GM18498 (cell line): ENCODE measurements around the gene EFNB2.

ENCODE experiments used
- ATAC-seq: cut with Tn5 transposase; IDR thresholded peaks from one replicate; pipeline ENCODE4 v1.9.1; 2021; ENCODE audit warnings: mild to moderate bottlenecking, moderate library complexity; ENCODE audit not compliant: unreplicated experiment

The EFNB2 gene

DNA sequence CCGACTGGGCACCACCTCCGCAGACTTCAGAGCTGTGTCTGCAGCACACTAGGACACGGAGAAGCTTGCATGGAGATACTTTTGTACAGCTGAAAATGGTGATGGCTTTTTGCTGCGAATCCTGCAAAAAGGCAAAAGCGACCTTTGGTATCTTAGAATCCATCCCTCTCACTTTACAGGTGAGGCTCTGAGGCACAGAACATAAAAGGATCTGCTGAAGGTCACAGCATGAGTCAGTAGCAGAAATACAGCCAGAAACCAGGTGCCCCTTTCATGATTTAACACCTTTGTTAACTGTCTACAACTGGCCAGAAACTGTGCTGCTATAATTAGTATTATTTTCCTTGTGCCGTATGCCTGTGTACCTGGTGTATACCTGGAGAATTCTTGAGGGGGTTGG, 48.3 kb downstream of the EFNB2 start:
- no peak for ATAC-seq

DNA sequence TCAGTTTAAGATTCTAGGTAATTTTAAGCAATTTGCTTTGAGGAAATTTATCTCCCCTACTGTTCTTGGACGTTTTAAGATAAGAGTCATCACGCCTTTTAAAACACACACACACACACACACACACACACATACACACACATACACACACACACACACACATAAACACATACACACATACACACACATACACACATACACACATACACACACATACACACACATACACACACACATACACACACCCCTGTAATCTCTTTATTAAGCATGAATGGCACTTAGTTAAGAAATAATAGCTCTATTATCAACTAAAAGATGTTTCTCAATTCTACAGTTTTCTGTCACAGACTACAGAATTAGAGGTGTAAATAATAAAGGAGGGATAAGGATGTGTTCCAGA, 49.2 kb downstream of the EFNB2 start:
- no peak for ATAC-seq

DNA sequence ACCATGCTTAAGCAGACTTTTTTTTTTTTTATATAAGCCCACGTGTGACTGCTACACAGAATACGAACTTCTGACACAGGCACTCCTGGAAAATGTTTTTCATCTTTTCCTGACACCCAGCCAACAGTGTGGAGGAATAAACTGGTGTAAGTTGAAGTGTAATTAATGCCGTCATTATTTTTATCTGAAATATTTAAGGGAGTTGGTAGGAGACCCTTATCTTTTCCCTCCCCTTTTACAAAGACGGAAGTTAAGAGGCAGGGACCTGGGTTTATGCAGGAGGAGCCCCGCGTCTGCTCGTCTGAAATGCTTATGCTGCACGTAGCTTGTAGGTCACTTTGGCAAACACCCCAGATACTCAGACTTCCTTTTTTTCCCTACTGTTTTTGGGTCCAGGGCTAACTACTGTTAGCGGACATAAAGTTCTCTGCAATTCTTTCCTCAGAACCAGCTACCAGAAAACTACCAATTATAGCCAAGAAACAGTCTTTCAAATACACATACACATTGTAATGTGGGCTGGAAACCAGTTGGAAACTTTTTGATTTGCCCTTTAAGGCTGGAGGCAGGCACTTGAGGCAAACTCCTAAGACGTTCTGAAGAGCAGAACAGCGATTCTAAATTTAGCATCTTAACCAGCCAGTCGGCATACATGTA, 50.8 kb downstream of the EFNB2 start:
- ATAC-seq = no peak

DNA sequence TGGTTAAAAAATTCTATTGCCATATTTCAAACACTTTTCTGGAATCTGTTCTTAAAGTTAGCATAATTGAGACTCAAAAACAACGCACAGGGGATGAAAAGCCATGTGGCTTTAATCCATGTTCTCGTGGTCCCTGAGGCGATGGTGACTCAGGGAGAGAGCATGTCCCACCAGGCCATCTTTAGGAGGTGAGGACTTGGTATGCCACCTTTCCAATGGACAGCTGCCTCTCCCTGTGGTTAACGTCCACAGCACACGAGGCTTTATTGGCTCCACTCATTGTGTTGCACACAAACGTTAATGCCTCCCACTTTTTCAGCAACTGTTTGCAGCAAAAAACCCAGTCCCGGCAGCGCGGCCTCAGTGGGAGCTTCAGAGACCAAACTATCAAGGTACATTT, 51.4 kb downstream of the EFNB2 start:
- no peak for ATAC-seq

DNA sequence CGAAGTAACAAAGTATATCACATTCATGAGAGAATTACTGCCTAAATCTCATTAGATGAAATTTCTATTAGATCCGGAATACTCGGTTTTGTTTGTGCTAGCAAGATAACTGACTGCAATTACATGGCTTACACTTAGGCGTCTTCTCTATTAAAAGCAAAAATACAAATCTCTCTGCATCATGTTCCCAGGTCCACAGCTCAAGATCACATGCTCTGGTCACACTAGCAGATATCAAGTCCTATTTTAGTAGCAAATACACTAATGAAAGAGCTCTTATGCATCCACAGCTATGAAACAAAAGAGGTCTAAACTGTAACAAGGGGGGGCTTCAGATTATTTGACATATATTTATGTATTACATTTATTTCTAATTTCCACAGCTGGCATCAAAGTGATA, 53.5 kb downstream of the EFNB2 start:
- ATAC-seq = no peak

DNA sequence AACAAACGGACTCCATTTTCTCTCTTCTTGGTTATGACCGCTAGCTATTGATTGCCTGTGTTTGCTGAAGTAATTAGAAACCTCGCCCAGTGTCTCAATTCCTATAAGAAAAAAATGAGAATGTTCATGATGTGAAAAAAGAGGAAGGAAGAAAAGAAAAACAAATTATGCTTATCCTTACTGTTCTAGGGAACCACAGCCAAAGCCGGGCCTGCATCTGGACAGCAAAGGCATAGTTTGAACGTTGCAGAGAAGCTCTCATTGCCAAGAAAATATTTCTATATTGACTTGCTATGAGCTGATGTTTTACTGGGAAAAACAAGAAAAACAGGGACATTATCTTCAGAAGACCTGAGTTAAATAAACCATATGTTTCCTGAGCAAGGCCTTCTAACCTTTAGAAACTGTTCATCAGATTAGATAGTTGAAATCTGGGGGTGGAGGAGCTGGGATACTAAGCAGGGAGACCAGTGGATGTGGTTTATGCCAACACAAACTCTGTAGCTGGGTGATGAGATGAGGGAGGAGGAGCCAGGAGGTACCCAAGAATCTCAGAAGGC, 55.0 kb downstream of the EFNB2 start:
- no peak for ATAC-seq

DNA sequence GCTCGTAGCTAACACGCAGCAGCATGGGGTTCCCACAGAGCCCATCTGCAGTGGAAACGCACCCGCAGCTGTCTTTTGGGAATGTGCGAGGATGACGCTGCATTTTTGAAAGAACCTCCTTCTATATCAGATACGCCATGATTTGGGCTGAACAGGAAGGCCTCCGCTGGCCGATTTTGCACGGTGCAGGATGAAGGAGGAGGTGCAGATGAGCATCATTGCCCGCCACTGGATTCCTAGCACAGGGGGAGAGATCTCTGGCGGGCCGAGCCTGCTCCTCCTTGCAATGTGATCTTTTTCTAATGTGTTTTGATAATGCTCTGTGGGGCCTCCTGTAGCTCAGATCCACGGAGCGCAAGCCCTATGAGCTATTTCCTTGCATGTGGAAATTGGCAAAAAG, 55.5 kb downstream of the EFNB2 start:
- no peak for ATAC-seq

DNA sequence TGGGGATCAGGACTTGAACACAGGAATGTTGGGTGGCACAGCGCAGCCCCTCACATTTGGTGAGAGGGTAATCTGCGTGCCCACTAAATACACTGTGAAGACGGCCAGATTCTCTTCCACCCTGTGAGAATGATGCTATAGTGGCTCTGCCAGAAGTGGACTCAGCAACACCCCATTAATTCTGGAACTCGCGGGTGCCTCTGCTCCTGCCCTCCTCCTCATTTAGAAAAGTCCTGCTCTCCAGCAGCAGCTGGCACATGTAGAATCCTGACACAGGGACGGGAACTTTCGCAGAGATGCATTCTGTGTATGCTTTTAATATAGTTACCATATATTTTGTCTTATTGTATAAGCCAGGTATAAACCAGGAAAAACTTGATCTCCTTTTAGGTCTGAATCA, 57.3 kb downstream of the EFNB2 start:
- no peak for ATAC-seq

DNA sequence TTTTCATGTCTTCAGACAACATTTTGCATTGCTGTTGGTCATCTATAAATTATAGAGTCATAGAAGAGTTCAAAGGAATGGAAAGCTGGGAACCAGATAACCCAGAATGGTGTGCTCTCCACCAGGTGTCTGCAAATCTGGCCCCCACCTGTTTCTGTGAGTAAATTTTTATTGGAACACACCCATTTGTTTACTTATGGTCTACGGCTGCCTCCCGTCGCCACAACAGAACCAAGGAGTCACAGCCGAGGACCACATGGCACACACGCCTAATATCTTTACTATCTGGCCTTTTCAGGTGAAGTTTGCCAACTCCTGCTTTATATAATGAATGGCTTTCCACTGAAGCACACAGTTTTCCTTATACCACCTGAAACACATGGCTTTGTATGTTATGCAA, 58.2 kb downstream of the EFNB2 start:
- no peak for ATAC-seq

DNA sequence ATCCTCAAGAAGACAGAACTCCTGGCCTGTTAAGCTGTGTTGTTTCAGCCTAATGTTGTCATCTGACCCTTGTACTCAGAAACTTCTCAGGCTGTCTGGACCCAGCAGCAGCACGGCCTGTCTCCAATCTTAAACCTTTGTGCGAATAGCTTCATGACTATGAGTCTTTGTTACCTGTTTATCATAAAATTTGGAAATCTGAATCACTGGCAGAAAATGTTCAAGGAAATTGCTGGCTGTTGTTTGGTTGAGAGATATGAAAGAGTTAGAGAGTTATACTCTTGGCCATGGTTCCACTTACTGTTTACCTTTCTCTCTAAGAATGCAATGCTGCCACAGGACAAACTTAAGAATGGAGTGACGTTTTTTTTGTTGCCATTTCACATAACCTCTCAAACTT, 59.6 kb downstream of the EFNB2 start:
- no peak for ATAC-seq

DNA sequence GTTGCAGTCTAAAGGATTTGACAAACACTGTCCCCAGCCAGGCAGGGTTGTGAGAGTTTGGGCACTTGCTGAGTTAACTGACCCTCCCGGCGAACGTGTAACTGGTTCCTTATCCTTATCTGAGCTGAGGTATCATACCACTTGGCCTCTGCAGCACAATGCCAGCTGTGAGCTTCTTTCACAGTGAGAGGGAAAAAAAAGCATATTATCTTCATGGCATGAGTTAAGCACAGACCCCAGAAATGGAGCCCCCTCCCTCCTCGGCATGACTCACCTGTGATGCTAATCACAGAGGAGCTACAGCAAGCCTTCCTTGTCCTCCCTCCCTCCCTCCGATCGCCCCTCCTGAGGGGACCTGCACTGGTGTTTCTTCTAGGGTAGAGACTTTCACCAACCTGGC, 60.5 kb downstream of the EFNB2 start:
- no peak for ATAC-seq

DNA sequence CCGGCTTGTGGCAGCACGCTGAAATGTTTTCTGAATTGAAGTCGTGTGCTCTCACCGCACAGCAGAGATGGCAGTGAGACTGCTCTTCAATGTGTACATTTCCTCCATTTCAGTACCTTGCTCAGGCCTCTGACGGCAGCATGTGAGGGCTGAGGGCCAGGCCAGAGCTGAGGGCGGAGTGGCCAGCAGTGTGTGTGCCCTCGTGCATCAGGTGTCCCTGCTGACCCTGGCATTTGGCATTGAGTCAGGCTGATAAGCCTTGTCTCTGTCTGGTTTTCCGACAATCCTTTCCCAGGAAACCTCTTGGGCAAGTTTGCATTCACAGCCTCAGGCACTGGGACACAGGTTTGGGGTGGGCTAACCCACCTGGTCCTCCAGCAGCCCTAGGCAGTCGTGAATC, 62.3 kb downstream of the EFNB2 start:
- no peak for ATAC-seq

DNA sequence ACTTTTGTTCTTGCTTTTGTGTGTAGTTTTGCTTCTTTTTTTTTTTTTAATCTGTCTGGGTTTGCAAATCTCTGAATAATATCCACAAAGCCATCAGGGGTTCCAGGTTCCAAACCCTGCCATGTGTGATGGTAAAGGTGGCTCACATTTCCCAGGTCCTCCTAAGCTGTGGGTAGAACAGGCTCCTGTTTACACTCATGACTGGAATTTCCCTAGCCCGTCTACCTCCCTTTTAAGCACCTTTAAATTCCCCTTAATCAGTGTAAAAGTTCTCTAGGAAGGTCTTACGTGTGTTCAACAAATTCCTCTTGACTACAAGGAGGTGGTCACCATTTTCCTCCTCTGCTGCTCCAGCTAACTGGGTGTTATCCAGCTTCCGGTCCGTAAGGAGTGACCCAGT, 62.8 kb downstream of the EFNB2 start:
- ATAC-seq = no peak

DNA sequence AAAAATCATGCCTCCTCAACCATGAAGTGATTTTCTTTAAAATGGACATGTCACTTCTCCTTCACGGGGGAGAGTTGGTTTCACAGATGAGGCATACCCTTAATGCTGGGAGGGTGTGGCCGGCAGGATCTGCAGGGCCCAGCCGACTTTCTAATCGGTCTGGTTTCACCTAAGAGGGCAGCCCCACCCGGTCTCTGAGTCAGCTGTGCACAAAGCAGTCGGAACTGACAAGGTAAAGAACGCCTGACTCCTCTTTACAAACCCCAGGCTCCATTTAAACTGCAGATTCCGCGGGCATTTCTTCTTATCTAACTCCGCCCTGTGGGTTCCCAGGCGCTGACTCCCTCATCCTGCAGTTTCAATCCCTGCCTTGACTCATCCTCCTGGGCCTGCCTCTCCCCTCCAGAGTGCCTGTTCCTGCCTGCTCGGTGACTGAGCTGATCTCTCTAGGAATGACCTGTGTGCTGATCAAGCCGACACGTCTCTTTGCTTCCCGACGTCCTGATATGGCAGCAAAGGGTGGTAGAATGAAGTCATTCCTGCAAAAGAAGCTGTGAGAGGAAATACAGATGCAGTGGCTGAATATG, 63.4 kb downstream of the EFNB2 start:
- no peak for ATAC-seq

DNA sequence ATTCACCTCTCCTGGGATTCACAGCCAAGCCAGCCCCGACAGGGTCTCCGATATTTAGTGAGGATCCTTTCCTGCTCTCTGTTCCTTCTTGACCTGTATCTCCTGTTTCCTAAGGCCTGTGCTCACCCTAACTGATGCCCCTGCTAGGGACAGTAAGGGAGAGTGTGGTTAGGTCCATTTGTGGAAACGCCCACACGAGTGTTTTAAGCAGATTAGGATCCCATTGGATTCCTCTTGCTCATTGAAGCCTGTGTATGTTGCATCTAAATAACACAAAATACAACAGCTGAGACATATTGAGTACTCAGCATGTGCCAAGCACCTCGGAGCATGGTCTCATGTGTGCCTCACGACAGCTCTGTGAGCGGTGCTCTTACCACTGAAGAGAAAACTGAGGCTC, 64.9 kb downstream of the EFNB2 start:
- no peak for ATAC-seq

DNA sequence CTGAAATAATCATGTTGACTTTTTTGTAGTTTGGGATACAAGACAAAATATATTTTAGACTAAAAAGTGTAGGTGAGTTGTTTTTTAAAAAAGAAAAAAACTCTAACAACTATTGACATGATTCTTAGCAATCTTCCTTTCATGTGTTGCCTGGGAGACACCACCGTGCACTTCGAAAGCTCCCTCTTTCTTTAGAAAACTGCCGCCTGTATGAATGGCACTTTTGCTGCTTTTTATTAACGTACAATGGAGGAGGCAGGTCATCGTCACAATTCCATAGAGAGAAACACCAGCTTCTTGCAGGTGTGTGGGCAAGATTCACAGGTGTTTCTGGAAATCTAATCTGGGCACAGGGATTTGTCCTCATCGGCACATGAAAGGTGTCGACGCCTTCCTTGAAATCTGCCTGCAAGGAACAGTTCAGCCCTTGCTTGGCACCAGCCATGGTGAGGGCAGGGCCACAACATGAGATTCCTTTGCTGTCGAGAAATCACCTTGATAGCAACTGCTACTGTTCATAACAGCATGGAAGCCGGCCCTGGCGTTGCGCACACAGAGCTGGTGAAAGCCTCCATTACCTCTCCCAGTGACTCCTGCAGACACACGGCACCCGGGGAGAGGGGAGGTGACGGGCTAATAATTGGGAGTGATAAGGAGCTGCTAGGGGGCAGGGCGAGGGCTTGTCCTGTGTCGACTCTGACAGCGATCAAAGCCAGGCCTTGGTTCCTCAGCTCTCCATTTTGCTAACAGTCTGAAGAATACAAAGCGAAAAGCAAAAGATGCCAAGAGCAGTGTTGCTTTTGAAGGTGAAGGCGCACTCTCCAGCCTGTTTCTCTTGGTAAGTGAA, 66.5 kb downstream of the EFNB2 start:
- ATAC-seq = no peak

DNA sequence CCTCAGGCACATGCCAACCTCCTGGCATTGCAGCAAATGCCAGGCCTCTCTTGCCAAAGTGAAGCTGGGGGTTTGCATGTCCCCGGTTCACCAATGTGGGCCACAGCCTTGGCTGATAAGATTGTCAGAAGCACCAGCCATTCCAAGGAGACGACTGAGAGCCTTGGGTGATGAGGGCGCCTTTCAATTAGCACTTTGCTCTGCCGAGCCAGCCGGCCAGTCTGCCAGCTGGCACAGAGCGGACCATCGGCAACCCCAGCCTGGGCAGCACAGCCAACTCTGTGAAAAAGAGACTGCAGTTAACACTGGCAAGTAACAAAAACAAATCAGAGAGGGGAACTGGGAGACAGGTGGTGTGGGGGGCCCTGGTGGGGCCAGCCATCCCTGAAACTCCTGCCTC, 67.3 kb downstream of the EFNB2 start:
- ATAC-seq = no peak

DNA sequence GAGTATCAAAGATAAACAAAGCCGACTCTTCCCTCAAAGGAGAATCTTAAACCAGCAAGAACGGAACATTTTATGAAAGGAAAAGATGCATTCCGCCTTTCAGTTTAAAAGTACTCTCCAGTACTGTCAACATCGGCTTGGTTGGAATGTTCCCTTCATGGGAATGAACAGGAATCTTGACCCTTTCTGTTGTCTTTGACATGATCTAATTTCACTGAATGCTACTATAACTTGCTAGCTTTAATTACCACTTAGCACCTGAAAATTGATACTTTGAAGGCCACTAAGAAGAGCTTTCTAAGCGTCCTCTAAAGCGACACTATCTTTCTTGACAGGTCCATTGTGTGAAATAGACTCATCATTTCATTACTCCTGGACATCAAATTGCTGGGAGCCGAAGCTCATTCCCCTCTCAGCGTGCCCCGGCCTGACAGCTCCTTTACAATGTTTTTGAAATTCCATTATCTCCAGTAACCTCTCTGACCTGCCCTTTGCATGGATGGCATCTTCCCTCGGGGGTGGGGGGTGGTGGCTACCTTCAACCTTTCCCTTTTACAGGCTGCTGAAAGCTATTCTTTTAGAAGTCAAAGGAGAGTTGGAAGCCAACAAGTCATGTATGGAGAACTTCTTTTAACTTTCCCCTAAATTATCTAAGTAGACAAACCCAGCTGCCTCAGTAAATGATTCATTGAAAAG, 67.9 kb downstream of the EFNB2 start:
- no peak for ATAC-seq

DNA sequence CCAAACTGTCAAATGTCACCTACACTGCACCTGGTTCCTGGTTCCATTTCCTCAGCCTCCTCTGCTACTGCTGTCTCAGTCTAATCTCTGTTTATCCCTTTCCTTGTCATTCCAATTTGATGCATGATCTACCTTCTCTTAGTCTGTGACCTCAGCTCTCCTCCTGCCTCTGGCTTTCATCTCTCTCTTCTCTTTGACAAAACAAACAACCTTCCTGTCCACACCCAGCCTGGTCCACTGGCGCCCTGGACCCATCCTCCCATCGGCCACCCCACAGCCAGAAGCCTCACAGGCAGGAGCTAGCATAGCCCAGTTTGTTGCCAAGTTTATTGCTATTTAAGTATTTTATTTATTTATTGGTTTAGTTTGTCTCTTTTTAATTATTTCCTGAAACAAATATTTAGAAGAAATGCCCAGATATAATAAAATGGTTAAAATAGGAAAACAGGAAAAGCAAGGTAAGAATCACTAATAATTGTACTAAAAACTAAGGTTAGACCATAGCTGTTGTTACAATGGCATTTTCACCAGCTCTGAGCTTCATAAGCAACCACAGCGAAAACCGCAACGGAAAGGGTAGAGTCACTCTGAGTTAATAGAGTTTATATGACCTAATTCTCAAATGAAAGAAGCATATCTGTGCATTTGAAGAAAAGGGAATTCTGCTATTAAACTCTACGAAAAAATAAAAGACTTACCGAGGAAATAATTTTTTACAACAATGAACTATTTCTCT, 68.6 kb downstream of the EFNB2 start:
- no peak for ATAC-seq

DNA sequence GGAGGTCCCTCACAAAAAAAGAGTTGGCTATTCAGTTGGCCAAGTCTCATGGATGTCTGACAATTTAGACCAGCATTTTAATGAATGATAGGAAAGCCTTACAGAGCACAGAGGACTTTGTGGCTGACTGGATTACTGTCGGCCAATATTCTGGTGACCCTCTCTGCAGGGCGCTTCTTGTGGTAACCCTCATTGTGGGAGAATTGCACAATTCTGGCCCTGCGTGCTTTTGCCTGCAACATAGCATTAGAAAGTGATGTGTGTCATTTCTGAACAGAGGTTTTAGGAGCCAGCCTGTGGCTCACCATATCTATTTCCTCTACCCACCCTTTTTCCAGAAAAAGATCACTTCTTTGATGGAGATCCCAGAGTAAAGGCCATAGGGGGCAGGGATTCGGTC, 71.4 kb downstream of the EFNB2 start:
- no peak for ATAC-seq

DNA sequence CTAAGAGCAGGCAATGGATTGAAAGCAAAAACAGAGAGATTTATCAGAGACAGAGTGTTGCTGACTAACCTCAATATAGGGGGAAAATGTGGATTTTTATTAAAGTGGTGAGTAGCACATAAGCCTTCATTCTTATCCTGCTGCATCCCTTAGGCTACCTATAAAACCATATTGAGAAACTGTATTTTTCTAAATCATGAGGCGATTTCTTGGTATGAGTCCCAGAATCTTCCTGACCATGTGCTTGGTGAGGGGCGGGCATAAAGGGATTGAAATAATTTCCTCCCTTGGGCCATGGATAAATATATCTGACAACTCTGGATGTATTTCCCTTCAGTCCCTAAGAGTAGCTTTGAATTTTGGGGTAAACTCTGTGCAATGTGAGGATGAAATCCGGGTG, 72.8 kb downstream of the EFNB2 start:
- ATAC-seq = no peak
